Epithelial cell of esophagus (primary cell): Measurements from ENCODE around the gene RERE.

ENCODE experiments used
- DNase-seq: peaks from one replicate; pipeline ENCODE4 v3.0.0; 2010; ENCODE audit warnings: low read depth
- H3K4me3 ChIP-seq: 2 replicates; pipeline ENCODE4 v1.5.1; 2011; ENCODE audit warnings: mild to moderate bottlenecking, low read length, control low read depth
- TF ChIP-seq, protein P1 (sequence below): IDR thresholded peaks from 2 replicates; pipeline ENCODE4 v1.5.1; 2011; ENCODE audit warnings: low read depth, mild to moderate bottlenecking, low read length, control low read depth, inconsistent platforms; ENCODE audit not compliant: insufficient read depth; ENCODE audit errors: missing control alignments

RERE gene

DNA sequence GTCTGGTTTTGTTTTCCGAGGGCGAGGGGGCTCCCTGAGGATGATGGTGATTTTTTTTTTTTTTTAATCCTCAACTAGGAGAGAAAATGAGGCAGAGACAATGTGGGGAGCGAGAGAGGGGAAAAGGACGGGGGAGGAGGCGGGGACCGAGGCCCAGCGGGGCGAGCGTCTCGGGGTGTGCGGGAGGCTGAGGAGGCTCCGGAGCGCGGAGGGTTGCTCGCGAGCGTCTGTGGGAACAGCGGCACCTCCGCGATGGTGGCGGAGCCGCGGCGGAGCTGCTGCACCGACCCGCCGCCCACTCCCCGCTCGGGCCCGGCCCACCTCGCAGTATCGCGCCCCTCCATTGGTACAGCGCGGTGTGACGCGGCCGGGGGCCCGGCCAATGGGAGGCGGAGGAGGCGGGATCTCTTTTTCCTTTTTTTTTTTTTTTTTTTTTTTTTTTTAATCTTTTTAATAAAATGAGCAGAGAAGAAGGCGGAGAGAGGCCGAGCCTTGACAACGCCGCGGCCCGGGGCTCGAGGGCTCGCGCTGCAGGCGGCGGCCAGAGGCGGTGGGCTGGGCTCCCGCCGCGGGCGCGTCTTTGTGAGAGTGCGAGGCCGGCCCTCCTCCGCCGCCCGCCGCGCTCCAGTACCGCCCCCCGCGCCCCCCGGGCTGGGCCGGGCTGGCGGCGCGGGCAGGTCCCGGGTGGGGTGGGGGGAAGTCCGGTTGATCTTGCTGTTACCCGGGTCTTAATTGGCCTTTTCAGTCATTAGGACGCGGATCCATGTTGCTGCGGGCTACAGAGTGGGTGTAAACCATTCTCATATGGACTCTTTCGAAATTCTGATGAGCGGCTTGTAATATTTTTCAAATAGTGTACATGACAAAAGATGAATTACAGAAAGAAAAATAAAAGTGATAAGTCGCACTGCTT lies at the start of gene RERE:
TSS of gene RERE (minus strand) at position 229 of the 913 bp plus-strand sequence.
- TF ChIP-seq, protein P1, sequence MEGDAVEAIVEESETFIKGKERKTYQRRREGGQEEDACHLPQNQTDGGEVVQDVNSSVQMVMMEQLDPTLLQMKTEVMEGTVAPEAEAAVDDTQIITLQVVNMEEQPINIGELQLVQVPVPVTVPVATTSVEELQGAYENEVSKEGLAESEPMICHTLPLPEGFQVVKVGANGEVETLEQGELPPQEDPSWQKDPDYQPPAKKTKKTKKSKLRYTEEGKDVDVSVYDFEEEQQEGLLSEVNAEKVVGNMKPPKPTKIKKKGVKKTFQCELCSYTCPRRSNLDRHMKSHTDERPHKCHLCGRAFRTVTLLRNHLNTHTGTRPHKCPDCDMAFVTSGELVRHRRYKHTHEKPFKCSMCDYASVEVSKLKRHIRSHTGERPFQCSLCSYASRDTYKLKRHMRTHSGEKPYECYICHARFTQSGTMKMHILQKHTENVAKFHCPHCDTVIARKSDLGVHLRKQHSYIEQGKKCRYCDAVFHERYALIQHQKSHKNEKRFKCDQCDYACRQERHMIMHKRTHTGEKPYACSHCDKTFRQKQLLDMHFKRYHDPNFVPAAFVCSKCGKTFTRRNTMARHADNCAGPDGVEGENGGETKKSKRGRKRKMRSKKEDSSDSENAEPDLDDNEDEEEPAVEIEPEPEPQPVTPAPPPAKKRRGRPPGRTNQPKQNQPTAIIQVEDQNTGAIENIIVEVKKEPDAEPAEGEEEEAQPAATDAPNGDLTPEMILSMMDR: peak; percentile 9
- H3K4me3 ChIP-seq: peak within 1 kb of the TSS; percentile 62
- DNase-seq: peak; percentile 95

- no peak for DNase-seq
- TF ChIP-seq, protein P1: no peak
- no peak overlapping the region for H3K4me3 ChIP-seq
Observed at GRCh38 chr1:8866792-8867415, 49.5 kb upstream of the RERE start.

DNA sequence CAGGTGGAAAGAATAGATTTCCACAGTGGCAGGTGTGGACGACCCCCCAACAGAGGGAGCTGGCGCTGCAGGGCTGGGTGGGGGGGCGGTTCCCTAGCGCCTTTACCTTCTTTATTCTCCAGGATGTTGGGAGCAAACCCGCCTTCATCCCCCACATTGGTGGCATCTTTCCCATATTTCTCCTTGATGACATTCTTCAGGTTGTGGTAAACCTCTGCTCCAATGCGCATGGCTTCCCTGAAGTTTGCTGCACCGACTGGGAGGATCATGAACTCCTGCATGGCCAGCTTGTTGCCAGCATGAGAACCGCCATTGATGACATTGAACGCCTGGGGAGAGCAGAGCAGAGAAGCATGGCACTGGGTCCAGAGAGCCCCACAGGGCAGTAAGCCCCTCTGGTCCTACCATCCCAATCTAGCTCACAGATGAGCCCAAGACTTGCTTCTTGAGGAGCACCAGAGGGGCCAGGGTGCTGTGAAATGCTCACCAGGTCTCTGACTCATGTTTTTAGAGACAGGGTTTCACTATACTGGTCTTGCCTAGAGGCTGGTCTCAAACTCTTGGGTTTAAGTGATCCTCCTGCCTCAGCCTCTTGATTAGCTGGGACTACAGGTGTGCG lies 48.8 kb upstream of the RERE start:
- no peak overlapping the region for H3K4me3 ChIP-seq
- TF ChIP-seq, protein P1: no peak
- no peak for DNase-seq

DNA sequence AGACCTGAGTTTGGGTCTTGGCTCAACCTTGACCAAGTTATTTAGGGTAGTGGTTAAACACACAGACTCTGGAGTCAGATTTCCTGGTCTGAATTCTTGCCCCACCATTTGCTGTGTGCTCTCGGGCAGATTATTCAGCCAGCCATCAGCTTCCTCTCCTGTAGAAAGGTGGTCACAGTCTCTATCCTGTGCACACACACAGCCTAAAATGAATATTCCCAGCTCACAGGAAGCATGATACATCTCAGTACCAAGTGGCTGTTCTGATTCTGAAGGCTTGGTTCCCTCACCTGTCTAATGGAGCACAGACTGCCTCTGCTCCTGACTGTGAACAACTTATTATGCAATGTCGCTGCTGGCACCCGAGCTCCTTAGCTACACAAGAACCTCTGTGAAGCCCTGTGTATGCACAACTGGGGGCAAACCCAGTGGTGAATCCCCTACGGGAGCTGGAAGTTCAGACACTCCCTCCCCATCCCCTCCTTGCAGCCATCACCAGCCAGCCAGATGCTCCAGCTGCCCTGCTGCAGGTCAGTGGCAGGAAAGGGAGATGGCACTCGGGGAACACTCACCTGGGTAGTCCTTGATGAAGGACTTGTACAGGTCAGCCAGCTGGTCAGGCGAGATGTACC lies 47.4 kb upstream of the RERE start:
- no peak for DNase-seq
- TF ChIP-seq, protein P1: no peak
- H3K4me3 ChIP-seq: no peak overlapping the region

GRCh38 chr1:8863794-8864233 lies 46.4 kb upstream of the RERE start:
- no peak overlapping the region for H3K4me3 ChIP-seq
- DNase-seq: no peak
- TF ChIP-seq, protein P1: no peak

DNA sequence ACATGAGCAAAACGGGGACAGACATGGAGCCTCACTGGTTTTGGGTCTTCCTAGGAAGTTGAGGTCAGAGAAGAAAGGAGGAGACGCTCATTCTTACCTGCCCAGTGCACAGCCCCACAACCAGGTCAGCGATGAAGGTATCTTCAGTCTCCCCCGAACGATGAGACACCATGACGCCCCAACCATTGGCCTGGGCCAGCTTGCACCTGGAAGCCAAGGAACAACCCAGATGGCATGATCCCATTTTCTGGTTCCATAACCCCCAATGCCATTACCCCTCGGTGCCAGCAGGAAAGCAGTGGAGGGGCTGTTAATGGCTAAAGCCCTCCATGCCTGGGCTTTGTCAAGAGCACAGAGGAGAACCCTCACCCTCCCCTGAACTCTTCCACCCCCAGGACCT lies 45.7 kb upstream of the RERE start:
- H3K4me3 ChIP-seq: no peak overlapping the region
- TF ChIP-seq, protein P1: no peak
- no peak for DNase-seq
